H1 (cell line): ENCODE measurements around the gene CCL3. TPM values are rescaled to one million over a fixed set of nuclear protein-coding genes. Genes with fewer than 3 reads are reported as not detected.

Experiments
- polyA plus RNA-seq, 7 experiments: library from polyadenylated mRNA; depleted of rRNA in 3 of 7; stranded (reverse) in 5 of 7; unstranded in 2 of 7; fragments of >200 nt in 5 of 7; fragments of 200-250 nt in 2 of 7; gene quantifications; 1 replicate in 5 of 7; 2 replicates in 1 of 7; 4 replicates in 1 of 7; pipeline versions ENCODE4 v1.2.1 to v1.2.3, GENCODE V29; 2011 to 2013; ENCODE audit warnings: missing spikeins in 2 of 7, mixed read lengths in 2 of 7
- total RNA-seq: library from RNA; stranded (reverse); fragmentation: NEBNext Ultra II Directional; extraction: Animal tissue kit (Norgen Biotek cat#: 25700); gene quantifications from 2 replicates; pipeline ENCODE4 v1.2.1, GENCODE V29; 2021
- TF ChIP-seq, protein P1 (sequence below), 3 experiments: IDR thresholded peaks; 1 replicate in 2 of 3; 2 replicates in 1 of 3; pipeline versions ENCODE4 v1.5.1 to v1.6.1; 2011; ENCODE audit warnings: low read length in 3 of 3, mild to moderate bottlenecking in 3 of 3, inconsistent platforms in 2 of 3, low read depth in 1 of 3, moderate library complexity in 1 of 3; ENCODE audit not compliant: insufficient read depth in 1 of 3; ENCODE audit errors: control extremely low read depth in 1 of 3

CCL3 gene
- total and polyA plus RNA-seq, 2 of the 8 experiments (the other 6 are each of a cell fraction or from before 2014, with no cell fraction given): not detected

DNA sequence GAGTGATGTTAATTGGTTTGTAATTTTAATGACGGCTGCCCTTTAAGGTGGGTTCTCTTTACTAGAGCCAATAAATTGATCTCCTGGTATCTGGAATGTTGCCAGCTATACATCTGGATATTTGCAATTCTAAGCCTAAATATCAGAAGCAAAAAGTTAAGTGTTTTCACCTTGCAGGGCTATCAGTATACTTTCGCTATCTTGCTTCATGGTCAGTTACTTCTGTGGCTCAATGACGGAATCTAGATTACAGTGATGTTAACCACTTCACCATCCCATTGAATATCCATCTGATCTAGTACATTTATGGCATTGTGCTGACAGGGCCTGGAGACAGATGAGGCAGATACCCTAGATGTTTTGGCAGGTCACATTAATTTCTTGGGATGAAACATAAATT, 42.0 kb upstream of the CCL3 start (continued):
- TF ChIP-seq, protein P1, sequence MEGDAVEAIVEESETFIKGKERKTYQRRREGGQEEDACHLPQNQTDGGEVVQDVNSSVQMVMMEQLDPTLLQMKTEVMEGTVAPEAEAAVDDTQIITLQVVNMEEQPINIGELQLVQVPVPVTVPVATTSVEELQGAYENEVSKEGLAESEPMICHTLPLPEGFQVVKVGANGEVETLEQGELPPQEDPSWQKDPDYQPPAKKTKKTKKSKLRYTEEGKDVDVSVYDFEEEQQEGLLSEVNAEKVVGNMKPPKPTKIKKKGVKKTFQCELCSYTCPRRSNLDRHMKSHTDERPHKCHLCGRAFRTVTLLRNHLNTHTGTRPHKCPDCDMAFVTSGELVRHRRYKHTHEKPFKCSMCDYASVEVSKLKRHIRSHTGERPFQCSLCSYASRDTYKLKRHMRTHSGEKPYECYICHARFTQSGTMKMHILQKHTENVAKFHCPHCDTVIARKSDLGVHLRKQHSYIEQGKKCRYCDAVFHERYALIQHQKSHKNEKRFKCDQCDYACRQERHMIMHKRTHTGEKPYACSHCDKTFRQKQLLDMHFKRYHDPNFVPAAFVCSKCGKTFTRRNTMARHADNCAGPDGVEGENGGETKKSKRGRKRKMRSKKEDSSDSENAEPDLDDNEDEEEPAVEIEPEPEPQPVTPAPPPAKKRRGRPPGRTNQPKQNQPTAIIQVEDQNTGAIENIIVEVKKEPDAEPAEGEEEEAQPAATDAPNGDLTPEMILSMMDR (IDR thresholded peaks at IDR 0.05; ENCODE audit: control extremely low read depth in 1 of 3, insufficient read depth in 1 of 3, low read depth in 1 of 3, low read length in 3 of 3): no peak
